SK-N-DZ (cell line): Measurements from ENCODE around the gene PLA2G2C. TPM values are rescaled to one million over a fixed set of nuclear protein-coding genes. Genes with fewer than 3 reads are reported as not detected.
"Not testable (repeated sequence)": the region's sequence is repeated elsewhere in the genome, so short reads cannot be mapped to it uniquely, and the experiment has no call there.

Experiments
- DNase-seq: peaks from one replicate; pipeline ENCODE4 v3.0.0-alpha.2; 2015; ENCODE audit warnings: low spot score
- polyA plus RNA-seq, 2 experiments: library from polyadenylated mRNA; depleted of rRNA; stranded (reverse); fragments of >200 nt; gene quantifications; 2 replicates each; pipeline ENCODE4 v1.2.3, GENCODE V29; 2014

The PLA2G2C gene, protein sequence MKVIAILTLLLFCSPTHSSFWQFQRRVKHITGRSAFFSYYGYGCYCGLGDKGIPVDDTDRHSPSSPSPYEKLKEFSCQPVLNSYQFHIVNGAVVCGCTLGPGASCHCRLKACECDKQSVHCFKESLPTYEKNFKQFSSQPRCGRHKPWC
- not detected in 2 replicates for polyA plus RNA-seq (2014; cell fraction: cytosol; rRNA removed)
- polyA plus RNA-seq (2014; cell fraction: nucleus; rRNA removed), result not detected in 2 replicates

GRCh38 chr1:20185834-20186782, at the start of gene PLA2G2C, which contains the start of gene UBXN10:
PLA2G2C (minus strand) TSS chr1:20186518; CDS start chr1:20177363, 9,155 bp downstream.
UBXN10 (plus strand) TSS chr1:20186096; CDS start chr1:20190562, 4,466 bp downstream.
- DNase-seq, result no peak

- no peak for DNase-seq
These were observed 48.6 kb upstream of the PLA2G2C start for GRCh38 chr1:20234788-20235535.

DNA sequence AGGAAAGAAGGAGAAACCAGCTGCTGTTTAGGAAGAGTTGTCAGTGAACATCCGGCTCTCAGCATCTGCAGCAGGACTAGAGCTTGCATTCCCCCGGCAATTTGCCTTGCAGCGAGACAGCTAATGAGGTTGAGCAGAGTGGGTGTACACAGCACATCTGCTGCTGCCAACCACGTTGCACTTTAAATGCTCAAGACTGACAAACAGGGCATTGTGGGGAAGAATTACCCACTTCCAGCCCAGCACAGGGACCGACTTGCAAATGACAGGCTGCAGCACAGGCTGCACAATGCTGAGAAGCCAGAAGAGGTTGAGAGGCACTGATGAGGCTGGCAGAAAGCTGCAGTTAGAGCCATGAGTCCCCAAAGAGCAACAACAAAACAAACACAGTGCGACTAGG, 47.5 kb upstream of the PLA2G2C start:
- no peak for DNase-seq

DNA sequence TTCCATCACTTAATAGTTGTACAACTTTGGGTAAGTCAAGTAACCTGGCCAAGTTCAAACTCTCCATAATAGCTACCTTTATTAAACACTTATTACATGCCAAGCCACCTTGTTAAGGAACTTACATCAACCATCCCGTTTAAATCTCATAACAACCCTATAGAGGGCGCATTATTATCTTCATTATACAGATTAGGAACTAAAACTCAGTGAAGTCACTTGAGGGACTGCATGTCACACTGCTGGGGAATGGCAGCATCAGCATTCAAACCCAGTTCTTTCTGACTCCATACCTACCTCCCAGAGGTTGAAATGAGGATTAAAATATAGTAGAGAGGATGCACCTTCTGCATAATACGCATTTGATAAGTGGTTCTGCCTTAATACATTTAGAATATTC, 47.1 kb upstream of the PLA2G2C start:
- no peak for DNase-seq

GRCh38 chr1:20232564-20232963, 46.2 kb upstream of the PLA2G2C start:
- DNase-seq, result not testable (repeated sequence)

DNA sequence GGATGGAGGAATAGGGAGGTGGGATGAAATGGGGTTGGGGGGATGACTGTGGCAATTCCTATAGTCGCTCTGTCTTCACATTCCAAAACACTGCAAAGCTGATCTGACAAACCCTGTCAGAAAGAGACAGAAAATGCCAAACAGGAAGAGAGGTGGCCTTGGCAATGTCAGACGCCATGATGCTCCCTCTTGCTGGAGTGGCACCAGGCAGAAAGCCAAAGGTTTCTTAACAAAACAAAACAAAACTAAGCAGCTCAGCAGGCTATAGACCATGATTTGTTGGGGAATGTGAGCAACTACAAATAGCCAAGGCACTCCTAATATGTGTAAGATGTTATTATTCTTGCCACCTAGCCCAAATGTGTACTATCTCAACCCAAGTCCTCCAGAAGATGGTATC, 42.9 kb upstream of the PLA2G2C start:
- DNase-seq, result no peak

- no peak for DNase-seq
These were observed 42.1 kb upstream of the PLA2G2C start for GRCh38 chr1:20228314-20228825.

- DNase-seq, result no peak
These were observed 41.4 kb upstream of the PLA2G2C start for GRCh38 chr1:20227704-20228103.

- DNase-seq, result no peak
These were observed 38.2 kb upstream of the PLA2G2C start for GRCh38 chr1:20224546-20224945.

GRCh38 chr1:20223551-20224419, 37.5 kb upstream of the PLA2G2C start:
- no peak for DNase-seq

GRCh38 chr1:20223106-20223505, 36.8 kb upstream of the PLA2G2C start:
- DNase-seq, result no peak

GRCh38 chr1:20220036-20220435, 33.7 kb upstream of the PLA2G2C start:
- DNase-seq, result no peak

GRCh38 chr1:20219053-20219452, 32.7 kb upstream of the PLA2G2C start:
- not testable (repeated sequence) for DNase-seq

DNA sequence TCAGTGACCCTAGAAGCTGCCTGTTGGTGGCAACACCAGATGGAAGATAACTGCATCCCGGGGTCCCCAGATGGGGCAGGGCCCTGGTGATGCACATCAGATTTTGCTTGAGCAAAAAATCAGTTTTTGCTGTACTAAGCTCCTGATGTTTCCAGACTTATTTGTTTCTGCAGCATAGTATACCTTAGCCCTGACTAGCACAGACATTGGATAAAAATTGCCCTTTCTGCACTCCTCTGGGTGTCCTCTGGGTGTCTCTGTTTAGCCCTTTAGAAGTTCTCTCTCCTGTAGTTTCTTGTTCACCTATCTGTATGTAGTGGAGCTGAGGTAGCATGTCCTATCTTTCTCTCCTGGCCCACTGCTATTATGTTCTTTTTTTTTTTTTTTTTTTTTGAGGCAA, 30.3 kb upstream of the PLA2G2C start:
- DNase-seq, result no peak

- no peak for DNase-seq
These were observed 29.4 kb upstream of the PLA2G2C start for GRCh38 chr1:20215716-20216115.

DNA sequence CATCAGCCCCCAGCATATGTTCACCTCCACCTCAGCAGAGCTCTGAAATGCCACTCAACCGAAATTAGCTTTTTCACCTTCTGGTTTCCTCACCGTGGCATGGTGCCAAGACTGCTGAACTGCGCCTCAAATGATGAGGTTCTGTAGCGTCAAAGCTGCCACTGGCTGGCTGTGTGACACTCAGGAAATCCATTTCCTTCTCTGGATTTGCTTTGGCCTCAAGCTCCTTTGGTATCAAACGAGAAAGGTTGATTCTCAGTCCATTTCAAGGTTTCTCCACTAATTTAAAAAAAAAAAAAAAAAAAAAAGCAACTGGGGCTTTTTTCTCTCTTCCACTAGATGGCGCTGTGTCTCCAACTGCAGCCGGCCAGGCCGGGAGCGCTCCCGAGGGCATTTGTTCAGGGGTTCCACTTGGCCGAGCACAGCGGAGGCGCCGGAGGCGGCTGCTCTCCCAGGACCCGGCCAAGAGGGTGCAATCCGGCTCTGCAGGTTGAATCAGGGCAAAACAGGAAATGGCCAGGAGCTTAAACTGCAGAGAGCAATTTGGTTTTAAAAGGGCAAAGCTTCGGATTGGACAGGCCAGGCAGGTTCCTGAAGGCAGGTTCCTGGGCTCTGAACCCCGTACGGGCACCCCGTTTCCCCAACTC, 26.5 kb upstream of the PLA2G2C start:
- DNase-seq, result peak; percentile 63

GRCh38 chr1:20212085-20212684, 25.9 kb upstream of the PLA2G2C start:
- DNase-seq, result no peak

GRCh38 chr1:20211511-20211931, 25.2 kb upstream of the PLA2G2C start:
- DNase-seq, result no peak

DNA sequence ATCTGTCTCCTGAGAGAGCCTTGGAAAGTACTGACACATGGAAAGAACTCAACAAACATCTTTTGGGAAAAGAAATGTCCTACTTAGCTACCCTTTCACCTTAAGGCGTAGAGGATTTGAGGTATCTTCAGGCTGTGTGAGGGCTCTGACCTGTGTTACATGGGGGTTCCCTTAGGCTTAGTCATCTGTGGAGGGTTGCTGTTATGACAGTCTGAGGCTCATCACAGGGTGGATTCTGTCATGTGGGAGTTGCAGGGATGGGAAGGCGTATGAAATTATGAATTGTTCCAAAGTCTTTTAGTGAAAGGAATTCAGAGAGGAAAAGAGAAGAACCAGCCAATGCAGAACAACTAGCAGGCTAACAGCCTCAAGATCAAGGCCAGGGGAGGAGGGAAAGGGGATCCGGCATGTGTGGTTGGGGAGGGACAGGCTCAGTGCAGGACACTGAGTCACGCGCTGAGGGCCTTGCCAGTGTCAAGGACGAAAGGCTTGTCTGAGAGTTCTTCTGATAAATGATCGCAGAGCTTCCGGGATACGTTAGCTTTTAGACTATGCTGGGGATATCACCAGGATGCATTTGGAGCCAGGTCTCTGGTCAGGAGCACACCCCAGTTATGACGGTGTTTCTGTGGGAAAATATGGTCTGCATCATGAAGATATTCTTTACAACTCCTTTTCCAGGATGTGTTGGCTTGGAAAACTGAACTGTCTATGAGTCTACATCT, 24.6 kb upstream of the PLA2G2C start:
- DNase-seq, result no peak
